Activated T-cell treated with anti-CD3 and anti-CD28 coated beads for 48 hours (primary cell): ENCODE data around the gene LHX3.
"Not testable (repeated sequence)": the region's sequence is repeated elsewhere in the genome, so short reads cannot be mapped to it uniquely, and the experiment has no call there.

ENCODE experiments used
- DNase-seq: peaks from one replicate; pipeline ENCODE4 v3.0.0-alpha.2; 2020; ENCODE audit warnings: low read depth

Gene LHX3

DNA sequence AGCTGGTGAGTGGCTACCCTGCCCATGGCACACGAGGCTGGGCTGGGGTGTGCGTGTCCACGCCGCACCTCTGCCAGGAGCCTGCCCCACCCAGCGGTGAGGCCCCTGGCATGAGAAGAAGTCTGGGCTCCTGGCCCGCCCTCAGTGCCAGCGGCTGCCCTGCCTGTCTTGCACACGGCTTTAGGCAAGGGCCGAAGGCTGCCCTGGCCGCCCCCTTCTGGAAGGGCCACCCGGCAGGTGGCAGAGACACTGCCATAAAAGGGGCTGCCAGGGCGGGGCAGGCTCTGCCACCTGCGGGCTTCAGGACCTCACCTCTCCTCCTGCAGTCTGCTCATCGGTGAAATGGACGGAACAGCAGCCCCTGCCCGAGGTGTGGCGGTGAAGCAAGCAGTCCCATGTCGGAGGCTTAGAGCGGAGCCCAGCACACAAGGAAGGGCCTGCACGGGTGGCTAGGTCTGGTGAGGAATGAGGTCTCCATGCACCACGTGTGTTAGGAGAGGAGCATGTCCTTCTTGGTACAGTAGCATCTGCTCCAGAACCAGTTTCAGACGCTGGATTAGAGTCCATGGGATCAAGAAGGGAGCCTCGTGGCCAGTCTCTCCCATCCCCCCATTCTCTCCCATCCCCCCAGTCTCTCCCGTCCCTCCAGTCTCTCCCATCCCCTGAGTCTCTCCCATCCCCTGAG lies 51.4 kb downstream of the LHX3 start:
- no peak for DNase-seq

DNA sequence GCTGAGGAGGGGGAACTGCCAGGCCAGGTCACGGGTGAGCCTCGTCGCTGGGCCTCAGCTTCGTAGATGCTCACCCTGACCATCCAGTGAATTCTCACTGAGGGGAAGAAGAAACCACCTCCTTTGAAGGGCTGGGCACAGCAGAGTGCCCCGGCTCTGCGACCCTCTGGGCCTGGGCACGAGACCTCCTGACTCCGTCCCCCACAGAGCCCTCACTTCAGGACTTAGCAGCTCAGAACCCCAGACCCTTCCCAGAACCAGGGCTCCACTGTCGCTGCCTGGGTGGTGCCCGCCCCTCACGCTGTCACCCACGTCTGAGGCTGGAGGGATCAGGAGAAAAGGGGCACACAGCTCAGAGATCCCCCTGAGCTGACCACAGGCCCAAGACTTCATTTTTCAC lies 52.0 kb downstream of the LHX3 start:
- no peak for DNase-seq

DNA sequence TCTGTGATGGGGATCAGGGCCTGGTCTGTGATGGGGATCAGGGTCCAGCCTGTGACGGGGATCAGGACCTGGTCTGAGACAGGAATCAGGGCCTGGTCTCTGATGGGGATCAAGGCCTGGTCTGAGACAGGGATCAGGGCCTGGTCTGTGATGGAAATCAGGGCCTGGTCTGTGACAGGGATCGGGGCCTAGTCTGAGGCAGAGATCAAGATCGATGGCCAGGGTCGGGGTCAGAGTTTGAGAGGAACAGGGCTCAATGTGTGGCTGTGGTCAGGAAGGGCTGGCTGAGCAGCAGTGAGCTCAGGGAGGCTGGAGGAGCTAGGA lies 52.4 kb downstream of the LHX3 start:
- no peak for DNase-seq

DNA sequence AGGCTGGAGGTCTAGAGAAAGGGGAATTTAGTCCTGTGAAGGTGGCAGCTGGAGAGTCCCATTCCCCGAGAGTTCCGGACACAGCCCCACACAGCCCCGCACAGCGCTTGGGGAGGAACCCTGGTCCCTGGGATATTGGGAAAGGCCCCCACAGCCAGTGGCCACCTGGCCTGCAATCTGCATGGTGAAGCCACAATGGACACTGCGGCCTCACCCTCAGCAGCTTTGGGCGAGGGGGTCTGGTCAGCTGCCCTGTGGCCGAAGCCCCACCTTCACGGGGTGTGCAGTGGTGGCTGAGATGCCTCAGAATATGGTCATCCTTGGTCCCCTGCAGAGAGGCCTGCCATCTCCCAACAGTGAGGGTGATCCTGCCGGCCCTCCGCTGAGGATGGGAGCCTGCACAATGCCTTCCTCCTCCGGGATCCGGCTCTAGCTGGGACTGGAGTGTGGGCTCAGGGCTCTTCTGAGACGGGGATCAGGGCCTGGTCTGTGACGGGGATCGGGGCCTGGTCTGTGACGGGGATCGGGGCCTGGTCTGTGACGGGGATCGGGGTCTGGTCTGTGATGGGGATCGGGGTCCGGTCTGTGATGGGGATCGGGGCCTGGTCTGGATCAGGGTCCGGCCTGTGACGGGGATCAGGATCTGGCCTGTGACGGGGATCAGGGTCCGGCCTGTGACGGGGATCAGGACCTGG lies 52.9 kb downstream of the LHX3 start:
- no peak for DNase-seq

DNA sequence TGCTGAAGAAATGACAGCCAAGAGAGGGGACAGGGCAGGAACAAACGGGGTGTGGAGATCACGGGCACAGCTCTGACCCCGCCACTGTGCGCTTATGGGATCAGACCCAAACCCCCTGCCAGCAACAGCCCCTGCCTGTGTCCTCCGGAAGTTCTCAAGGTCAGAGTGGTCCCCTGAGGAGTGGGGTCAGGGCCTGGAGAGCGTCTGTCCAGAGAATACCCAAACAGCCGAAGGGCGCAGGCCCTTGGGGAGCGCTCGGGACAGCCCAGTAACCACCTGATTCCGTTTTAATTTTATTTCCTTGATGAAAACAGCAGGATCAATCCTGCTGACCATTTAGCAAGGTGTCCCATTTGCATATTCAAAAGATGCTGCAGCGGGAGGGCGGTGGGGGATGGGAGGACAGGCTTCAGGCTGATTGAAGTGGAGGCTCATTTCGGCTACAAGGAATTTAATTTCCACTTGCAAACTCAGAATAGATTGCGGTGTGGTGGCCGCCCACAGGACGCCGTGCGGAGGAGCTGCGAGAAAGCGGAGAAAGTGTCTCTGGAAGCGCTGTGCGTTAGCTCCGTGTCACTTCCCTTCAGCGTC lies 53.6 kb downstream of the LHX3 start:
- no peak for DNase-seq

DNA sequence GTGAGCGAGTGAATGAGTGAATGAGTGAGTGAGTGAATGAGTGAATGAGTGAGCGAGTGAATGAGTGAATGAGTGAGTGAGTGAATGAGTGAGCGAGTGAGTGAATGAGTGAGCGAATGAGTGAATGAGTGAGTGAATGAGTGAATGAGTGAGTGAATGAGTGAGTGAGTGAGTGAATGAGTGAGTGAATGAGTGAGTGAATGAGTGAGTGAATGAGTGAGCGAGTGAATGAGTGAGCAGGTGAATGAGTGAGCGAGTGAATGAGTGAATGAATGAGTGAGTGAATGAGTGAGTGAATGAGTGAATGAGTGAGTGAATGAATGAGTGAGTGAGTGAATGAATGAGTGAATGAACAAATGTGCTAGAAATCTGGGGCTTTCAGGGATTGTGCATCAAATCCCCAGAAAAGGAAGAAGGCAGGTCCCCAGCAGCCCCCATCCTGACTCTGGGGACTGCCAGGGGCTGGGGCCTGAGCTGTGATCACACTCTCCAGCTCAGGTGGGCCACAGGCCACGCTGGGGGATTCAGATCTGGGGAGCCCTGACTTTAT lies 54.2 kb downstream of the LHX3 start:
- not testable (repeated sequence) for DNase-seq

DNA sequence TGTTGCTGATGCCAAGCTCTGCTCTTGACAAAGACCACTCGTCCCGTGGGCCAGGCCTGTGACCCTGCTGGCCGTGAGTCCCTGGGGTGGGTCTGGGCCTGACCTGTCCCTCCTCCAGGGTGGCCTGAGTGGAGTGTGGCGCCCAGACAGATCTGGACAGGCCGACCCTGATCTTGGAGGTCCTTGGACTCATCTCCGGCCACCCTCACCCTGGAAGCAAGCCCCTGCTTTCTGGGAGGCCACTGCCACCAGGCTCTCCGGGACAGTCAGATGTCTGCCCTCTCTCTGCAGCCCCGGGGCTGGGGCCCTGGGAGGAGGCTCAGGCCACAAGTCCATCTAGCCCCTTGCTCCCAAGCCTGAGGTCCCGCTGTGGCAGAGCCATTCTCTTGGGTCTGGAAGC lies 55.1 kb downstream of the LHX3 start:
- DNase-seq, result no peak

DNA sequence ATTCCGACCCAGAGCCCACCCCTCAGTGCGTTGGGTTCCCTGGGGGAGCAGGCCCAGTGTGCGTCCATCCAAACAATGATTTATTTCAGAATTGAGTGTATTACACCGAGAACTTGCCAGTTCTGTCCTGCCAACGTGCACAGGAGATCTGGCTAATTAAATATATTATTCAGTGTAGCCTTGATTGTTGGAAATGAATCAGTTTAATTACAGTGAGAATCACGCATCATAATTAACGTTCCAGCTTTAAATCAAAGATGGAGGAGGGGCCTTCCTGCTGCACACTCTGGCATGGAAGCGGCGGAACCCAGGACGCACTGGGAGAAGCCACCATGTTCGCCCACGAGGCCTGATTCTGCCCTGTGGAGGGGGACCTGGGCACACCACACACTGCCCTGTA lies 55.6 kb downstream of the LHX3 start:
- no peak for DNase-seq

DNA sequence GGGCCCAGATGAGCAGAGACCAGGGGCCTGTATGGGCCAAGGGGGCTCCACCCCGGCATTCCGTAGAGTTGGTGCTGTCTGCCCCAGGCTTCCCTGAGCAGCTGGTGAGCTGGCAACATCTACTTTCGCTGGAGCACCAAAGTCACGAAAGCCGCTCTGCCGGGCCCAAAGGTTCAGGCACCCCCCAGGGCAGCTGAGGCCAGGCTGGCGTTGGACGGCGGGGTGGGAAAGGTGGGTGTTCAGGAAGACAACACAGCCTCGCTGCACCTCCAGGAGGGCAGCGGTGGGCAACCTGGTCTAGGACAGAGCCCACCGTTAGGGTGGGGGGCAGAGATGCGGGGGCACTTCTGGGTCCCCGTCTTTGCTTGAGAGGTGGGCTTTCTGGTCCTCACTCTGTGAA lies 56.2 kb downstream of the LHX3 start:
- no peak for DNase-seq

DNA sequence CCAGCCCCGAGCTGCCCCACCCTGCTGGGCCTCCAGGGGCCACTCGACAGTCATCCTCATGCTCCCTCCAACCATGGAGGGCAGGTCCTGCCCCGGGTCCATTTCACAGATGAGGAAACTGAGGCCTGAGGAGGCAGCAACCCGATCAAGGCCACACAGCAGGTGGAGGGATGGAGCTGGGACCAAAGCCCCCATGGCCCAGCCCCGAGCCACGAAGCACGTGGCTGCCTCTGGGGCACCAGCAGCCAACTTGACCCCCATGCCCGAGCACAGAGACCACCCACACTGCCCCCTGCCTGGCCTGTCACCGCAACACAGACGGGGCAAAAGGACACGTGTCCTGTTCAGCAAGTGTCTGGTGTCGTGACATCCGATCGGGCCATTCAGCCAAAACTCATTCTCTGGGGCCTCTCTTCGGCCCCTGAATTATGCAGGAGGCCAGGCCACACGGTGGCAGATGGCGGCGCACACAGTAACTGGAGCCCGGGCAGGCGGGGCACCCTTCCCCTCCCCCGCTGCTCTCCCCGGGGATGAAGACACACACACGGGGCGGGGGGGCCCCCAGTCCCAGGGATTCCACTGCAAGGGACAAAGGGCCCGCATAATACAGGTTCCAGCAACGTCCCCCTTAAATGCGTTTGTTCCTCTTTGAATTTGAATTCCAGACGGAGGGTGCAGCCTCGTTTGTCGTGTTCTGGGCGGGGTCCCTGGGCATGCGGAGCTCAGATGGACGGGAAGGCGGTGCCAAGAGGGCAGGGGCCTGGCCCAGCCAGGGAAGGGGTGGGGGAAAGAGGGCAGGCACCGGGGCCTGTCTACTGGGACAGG lies 56.8 kb downstream of the LHX3 start:
- no peak for DNase-seq

DNA sequence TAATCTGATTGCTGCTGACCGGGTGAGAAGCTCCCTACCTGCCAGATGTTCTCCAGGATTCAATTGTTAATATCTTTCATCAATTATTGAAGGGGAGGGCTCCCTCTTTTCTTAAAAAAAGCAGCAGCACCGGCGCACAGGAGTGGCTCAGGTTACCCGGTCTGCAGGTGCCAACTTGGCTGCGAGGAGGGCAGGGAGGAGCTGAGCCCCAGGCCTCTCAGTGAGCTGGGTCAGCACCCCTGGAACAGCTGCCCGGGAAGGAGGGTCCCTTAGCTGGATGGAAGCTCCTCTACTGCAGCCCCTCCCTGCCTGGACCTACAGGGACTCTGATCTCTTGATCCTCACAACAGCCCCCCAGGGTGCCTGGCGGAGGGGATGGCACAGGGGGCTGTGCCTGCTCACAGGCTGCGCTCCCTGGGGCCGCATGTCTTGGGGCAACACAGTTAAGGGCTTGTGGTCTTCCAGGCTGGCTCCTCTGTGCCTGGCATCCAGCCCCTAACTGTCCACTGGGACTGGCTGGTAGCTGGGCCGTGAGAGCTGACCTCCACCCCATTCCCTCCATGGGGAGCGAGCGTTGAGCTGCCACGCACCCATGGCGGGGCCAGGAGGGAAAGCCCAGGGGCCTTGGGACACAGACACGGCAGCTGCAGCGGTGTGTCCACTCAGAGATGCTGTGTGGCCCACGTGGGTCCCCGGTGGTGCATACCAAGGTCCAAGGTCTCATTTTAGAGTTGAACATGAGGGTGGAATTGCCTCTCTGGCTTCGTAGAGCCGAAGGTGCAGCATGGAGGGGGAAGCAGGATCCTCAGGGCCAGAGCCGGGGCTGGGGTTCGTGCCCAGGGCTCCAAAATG lies 57.7 kb downstream of the LHX3 start:
- no peak for DNase-seq
